ENCODE results near the gene ARHGAP28.

DNA sequence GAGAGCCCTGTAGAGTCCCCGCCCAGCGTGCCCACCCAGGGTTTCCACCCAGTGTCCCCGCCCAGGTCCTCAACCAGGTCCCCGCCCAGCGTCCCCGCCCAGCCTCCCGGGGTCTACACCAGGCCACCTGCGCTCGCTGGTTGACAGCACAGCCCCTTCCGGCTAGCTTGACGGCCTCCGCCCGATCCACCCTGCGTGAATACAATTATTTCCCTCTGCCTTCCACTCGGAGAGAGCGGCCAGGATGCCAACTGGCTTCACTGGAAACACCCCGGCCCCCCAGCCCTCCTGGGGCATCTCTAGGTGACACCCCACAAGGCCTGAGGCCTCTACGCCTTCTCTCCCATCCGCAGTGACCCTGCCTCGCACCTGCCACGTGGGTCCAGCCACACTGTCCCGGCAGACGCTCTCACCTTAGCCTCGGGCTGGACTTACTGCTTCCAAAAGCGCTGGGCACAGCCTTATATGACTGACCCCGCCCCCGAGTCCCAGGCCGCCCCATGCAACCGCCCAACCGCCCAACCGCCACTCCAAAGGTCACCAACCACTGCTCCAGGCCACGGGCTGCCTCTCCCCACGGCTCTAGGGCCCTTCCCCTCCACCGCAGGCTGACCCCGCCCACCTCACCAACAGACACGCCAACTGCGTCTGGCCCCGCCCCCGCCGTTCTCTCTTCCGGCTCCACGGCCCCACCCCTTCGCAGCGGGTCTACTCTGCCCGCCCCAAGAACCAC lies 200.0 kb downstream of the ARHGAP28 start:
- TF ChIP-seq, protein P1, sequence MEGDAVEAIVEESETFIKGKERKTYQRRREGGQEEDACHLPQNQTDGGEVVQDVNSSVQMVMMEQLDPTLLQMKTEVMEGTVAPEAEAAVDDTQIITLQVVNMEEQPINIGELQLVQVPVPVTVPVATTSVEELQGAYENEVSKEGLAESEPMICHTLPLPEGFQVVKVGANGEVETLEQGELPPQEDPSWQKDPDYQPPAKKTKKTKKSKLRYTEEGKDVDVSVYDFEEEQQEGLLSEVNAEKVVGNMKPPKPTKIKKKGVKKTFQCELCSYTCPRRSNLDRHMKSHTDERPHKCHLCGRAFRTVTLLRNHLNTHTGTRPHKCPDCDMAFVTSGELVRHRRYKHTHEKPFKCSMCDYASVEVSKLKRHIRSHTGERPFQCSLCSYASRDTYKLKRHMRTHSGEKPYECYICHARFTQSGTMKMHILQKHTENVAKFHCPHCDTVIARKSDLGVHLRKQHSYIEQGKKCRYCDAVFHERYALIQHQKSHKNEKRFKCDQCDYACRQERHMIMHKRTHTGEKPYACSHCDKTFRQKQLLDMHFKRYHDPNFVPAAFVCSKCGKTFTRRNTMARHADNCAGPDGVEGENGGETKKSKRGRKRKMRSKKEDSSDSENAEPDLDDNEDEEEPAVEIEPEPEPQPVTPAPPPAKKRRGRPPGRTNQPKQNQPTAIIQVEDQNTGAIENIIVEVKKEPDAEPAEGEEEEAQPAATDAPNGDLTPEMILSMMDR (IDR thresholded peaks at IDR 0.05), result no peak
- TF ChIP-seq POLR2A (IDR thresholded peaks at IDR 0.05) (peak; percentile 65), POLR2AphosphoS5 (IDR thresholded peaks at IDR 0.05) (peak in 1 of 3 donors; percentile 18), EP300 (IDR thresholded peaks at IDR 0.05; ENCODE audit: low read depth) (no peak)

Measured in transverse colon (tissue), 4 donors.